GM12864 (cell line): ENCODE data around the gene HDGFL3.

Experiments
- DNase-seq: peaks from one replicate; pipeline ENCODE4 v3.0.0-alpha.2; 2011; ENCODE audit warnings: low read depth
- H3K4me3 ChIP-seq: 2 replicates; pipeline ENCODE4 v1.5.1; 2011; ENCODE audit warnings: mild to moderate bottlenecking, low read depth, low read length, control low read depth
- TF ChIP-seq, protein P1 (sequence below): IDR thresholded peaks from 2 replicates; pipeline ENCODE4 v1.5.1; 2011; ENCODE audit warnings: low read depth, mild to moderate bottlenecking, moderate library complexity, low read length, control low read depth, inconsistent platforms; ENCODE audit errors: missing control alignments

HDGFL3 gene

DNA sequence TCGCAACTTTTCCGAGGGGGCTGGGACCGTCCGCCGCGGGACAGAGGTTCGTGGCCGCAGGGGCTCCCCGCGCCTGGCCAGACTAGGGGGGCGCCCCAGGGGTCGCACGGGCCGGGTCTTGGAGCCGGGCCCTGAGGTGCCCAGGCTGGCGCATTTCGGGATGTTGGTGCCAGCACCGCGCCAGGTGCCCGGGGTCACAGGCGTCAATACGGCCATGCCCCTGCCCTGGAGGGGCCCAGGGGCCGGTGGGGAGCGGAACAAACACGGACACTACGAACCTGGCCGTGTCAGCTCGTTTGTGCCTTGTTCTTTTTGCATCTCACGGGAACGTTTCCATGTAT lies 99.8 kb downstream of the HDGFL3 start:
- H3K4me3 ChIP-seq: peak overlapping the region; percentile 65
- no peak for DNase-seq
- TF ChIP-seq, protein P1, sequence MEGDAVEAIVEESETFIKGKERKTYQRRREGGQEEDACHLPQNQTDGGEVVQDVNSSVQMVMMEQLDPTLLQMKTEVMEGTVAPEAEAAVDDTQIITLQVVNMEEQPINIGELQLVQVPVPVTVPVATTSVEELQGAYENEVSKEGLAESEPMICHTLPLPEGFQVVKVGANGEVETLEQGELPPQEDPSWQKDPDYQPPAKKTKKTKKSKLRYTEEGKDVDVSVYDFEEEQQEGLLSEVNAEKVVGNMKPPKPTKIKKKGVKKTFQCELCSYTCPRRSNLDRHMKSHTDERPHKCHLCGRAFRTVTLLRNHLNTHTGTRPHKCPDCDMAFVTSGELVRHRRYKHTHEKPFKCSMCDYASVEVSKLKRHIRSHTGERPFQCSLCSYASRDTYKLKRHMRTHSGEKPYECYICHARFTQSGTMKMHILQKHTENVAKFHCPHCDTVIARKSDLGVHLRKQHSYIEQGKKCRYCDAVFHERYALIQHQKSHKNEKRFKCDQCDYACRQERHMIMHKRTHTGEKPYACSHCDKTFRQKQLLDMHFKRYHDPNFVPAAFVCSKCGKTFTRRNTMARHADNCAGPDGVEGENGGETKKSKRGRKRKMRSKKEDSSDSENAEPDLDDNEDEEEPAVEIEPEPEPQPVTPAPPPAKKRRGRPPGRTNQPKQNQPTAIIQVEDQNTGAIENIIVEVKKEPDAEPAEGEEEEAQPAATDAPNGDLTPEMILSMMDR: no peak

DNA sequence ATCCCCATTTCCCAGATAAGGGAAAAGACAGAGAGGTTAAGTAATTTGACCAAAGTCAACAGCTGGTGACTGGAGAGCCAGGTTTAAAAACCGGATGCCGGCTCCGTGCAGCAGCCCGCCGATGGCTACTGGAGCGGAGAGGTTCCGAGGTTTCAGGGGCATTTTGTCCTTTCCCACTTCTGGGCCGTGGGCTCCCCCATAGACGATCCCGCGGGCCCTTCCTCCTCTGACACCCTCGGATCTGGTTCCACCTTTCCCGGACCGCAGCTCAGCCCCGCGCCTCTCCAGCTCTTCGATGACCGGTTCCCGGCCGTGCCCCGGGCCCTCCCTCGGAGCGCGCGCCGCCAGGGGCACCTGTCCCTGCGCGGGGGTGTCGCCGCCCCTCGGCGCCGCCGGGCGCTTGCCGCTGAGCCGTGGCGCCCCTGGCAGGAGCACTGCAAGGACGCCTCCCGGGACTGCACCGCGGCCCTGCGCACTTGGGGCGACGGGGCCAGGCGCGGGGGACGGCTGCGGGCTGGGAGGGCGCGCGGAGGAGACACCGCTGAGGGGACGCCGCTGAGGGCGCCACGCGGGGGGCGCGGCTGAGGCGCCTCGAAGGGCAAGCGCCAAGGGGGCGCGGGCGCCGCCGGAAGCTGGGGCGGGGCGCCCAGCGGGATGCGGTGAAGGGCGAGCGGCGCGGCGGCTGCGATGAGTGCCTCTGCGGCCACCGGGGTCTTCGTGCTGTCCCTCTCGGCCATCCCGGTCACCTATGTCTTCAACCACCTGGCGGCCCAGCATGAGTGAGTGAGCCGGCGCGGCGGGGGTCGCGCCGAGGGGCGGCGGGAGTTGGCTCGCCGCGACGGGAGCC lies 100.4 kb downstream of the HDGFL3 start, which contains the start of gene TM6SF1:
TSS of gene TM6SF1 (plus strand) at position 652 of the 847 bp plus-strand sequence. CDS start at position 688, 36 bp downstream.
- peak within 1 kb of the TSS; percentile 65 for H3K4me3 ChIP-seq
- TF ChIP-seq, protein P1: peak; percentile 7
- DNase-seq: no peak

DNA sequence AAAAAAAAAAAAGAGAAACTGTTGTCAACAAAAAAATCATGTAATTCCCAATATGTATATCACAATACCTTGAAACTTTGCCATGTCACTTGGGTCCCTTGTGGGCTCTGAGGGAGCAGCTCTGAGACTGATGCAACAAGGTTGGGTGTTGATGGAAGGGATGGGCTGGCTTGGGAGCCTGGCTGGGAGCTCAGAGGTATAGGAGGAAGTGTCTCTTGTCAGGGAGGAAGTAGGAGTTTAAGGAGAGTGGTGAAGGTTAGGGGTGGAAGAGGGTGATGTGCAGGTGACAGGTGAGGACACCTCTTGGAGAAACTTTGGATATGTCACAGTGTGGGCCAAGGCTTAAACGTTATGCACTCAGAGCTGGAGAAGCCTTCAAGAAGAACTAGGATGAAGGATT lies 102.2 kb downstream of the HDGFL3 start:
- no peak overlapping the region for H3K4me3 ChIP-seq
- no peak for DNase-seq
- TF ChIP-seq, protein P1: no peak

DNA sequence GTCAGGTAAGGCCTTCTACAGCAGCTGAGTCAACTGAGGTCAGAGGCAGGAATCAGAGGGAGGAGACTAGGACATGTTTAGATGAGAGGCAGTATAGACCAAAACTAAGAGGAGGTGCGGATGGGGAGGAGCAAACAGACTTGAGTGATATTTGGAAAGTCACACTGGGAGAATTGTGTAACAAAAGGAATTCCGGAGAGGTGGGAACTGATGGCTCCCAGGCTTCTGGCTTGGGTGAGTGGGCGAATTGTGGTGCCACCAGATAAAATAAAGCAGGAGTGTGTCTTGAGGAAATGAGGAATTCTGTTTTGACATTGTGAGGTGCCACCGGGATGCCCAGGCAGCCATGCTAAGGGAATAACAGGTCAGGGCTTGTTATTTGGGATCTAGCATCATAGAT lies 103.5 kb downstream of the HDGFL3 start:
- no peak for DNase-seq
- H3K4me3 ChIP-seq: no peak overlapping the region
- TF ChIP-seq, protein P1: no peak

DNA sequence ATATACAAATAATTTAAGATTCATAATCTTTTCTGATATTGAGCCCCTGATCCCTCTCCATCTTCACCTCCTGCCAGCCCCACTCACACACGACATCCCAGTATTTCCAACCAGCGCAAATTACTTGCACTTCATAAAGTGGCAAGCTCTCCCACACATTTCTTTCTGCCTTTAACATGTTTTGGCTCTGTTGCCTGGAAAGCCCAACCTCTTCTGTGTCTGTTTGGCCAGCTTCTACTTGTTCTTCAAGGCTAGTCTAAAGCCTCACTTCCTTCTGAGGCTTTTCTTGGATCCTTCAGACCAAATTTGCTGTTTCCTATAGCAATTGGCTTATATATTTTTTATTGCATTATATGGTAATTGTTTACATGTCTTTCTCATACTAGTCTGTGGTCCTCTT lies 105.3 kb downstream of the HDGFL3 start:
- DNase-seq: no peak
- TF ChIP-seq, protein P1: no peak
- H3K4me3 ChIP-seq: no peak overlapping the region

DNA sequence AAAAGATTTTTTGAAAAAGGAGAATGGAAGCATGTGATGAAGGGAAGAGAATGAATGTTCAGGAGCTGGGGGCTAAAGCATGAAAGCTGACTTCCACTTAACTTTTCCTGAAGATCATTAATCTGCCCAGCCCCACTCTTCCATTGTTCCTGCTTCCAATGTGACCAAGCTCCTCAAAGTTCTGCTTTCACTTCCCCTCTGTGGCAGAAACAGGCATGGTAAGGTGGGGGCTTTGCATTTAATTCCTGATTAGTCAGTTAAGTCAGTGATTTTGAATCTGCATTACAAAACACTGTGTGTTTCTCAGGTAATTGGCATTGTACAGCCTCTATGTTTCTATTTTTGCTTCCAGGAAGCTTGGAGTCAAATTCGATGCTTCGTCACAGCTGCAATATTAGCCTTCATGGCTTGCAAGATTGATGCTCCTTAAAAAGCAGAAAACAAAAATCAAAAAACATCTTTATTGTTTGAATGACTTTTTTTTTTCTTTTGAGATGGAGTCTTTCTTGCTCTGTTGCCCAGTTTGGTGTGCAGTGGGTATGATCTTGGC lies 107.5 kb downstream of the HDGFL3 start:
- TF ChIP-seq, protein P1: no peak

DNA sequence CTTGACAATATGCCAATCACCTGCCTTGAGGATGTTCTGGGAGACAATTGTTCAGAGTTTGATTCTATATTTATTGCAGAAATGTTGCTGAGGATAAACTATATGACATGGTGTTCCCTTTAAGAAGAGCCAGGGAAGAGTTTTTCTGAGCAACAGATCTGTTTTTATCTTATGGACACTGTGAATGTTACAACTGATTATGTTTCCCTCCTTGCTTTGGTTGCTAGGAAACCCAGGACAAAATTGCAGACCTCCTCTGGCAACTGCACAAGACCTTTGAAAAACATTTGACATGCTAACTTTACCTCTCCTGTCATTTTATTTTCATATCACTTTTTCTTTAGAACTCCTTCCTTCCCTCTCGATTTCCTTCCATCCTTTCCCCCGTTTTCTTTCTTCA lies 108.3 kb downstream of the HDGFL3 start:
- TF ChIP-seq, protein P1: no peak
- DNase-seq: no peak
- no peak overlapping the region for H3K4me3 ChIP-seq

More for the DNA sequence above, 107.5 kb downstream of the HDGFL3 start:
- no peak overlapping the region for H3K4me3 ChIP-seq
- no peak for DNase-seq
